ENCODE results near the gene C10orf90.

Gene C10orf90

GRCh38 chr10:126448091-126448490 is 222.4 kb downstream of the C10orf90 start:
- H3K79me2 ChIP-seq (ENCODE audit: insufficient read depth, low read length) = no peaks in the 10 kb centered on the region
- TF ChIP-seq CTCF (conservative IDR thresholded peaks at IDR 0.05; ENCODE audit: low read length) (no peak), EZH2phosphoT487 (IDR thresholded peaks at IDR 0.05; ENCODE audit: borderline replicate concordance) (no peak)

GRCh38 chr10:126439942-126440341 is 230.6 kb downstream of the C10orf90 start:
- Histone ChIP-seq H3K4me1 (ENCODE audit: insufficient read depth, low read length, poor library complexity, severe bottlenecking) (no peaks in the 10 kb centered on the region), H2AFZ (ENCODE audit: low read length) (no peak overlapping the region), H4K20me1 (ENCODE audit: insufficient read depth, low read length, poor library complexity, severe bottlenecking) (no peaks in the 10 kb centered on the region), H3K4me3 (ENCODE audit: low read length, poor library complexity, severe bottlenecking) (no peak overlapping the region), H3K36me3 (ENCODE audit: insufficient read depth, low read length) (no peaks in the 10 kb centered on the region), H3K9me2 (replicated peaks; ENCODE audit: low read depth, low read length) (no peaks in the 10 kb centered on the region), H3F3A (ENCODE audit: low read depth) (no peaks in the 10 kb centered on the region), H3K9me3 (ENCODE audit: insufficient read depth, low read depth, low read length) (no peaks in the 10 kb centered on the region), H3K4me2 (ENCODE audit: low read depth, low read length, poor library complexity, severe bottlenecking) (no peak overlapping the region), H3K27me3 (ENCODE audit: insufficient read depth, low read length, poor library complexity, severe bottlenecking) (no peaks in the 10 kb centered on the region), H3K79me2 (ENCODE audit: insufficient read depth, low read length) (no peaks in the 10 kb centered on the region), H3K9ac (ENCODE audit: low read depth, low read length, poor library complexity, severe bottlenecking) (no peak overlapping the region)
- TF ChIP-seq EZH2phosphoT487 (IDR thresholded peaks at IDR 0.05; ENCODE audit: borderline replicate concordance) (no peak), CTCF (conservative IDR thresholded peaks at IDR 0.05; ENCODE audit: low read length) (no peak)

More at GRCh38 chr10:126448091-126448490, 222.4 kb downstream of the C10orf90 start:
- no peak overlapping the region for H3K4me3 ChIP-seq (ENCODE audit: low read length, poor library complexity, severe bottlenecking)
- no peaks in the 10 kb centered on the region for H3K36me3 ChIP-seq (ENCODE audit: insufficient read depth, low read length)
- no peaks in the 10 kb centered on the region for H3K9me2 ChIP-seq (replicated peaks; ENCODE audit: low read depth, low read length)
- no peaks in the 10 kb centered on the region for H3F3A ChIP-seq (ENCODE audit: low read depth)
- H4K20me1 ChIP-seq (ENCODE audit: insufficient read depth, low read length, poor library complexity, severe bottlenecking) = no peaks in the 10 kb centered on the region
- no peak overlapping the region for H3K4me2 ChIP-seq (ENCODE audit: low read depth, low read length, poor library complexity, severe bottlenecking)
- no peaks in the 10 kb centered on the region for H3K27me3 ChIP-seq (ENCODE audit: insufficient read depth, low read length, poor library complexity, severe bottlenecking)
- H3K4me1 ChIP-seq (ENCODE audit: insufficient read depth, low read length, poor library complexity, severe bottlenecking) = no peaks in the 10 kb centered on the region
- H3K9me3 ChIP-seq (ENCODE audit: insufficient read depth, low read depth, low read length) = no peaks in the 10 kb centered on the region; the same call in 1 of the 2 replicates
- no peak overlapping the region for H2AFZ ChIP-seq (ENCODE audit: low read length)
- no peak overlapping the region for H3K9ac ChIP-seq (ENCODE audit: low read depth, low read length, poor library complexity, severe bottlenecking)

GRCh38 chr10:126438407-126438783 is 232.1 kb downstream of the C10orf90 start:
- no peak for TF ChIP-seq CTCF (conservative IDR thresholded peaks at IDR 0.05; ENCODE audit: low read length)
- no peak for TF ChIP-seq EZH2phosphoT487 (IDR thresholded peaks at IDR 0.05; ENCODE audit: borderline replicate concordance)
- no peaks in the 10 kb centered on the region for H3K27me3 ChIP-seq (ENCODE audit: insufficient read depth, low read length, poor library complexity, severe bottlenecking)
- no peaks in the 10 kb centered on the region for H3K9me3 ChIP-seq (ENCODE audit: insufficient read depth, low read depth, low read length)
- no peaks in the 10 kb centered on the region for H4K20me1 ChIP-seq (ENCODE audit: insufficient read depth, low read length, poor library complexity, severe bottlenecking)
- no peak overlapping the region for H2AFZ ChIP-seq (ENCODE audit: low read length)
- H3K4me2 ChIP-seq (ENCODE audit: low read depth, low read length, poor library complexity, severe bottlenecking) = no peak overlapping the region
- no peaks in the 10 kb centered on the region for H3K9me2 ChIP-seq (replicated peaks; ENCODE audit: low read depth, low read length)
- H3F3A ChIP-seq (ENCODE audit: low read depth) = no peaks in the 10 kb centered on the region
- H3K9ac ChIP-seq (ENCODE audit: low read depth, low read length, poor library complexity, severe bottlenecking) = no peak overlapping the region
- H3K4me1 ChIP-seq (ENCODE audit: insufficient read depth, low read length, poor library complexity, severe bottlenecking) = no peaks in the 10 kb centered on the region
- H3K79me2 ChIP-seq (ENCODE audit: insufficient read depth, low read length) = no peaks in the 10 kb centered on the region
- no peaks in the 10 kb centered on the region for H3K36me3 ChIP-seq (ENCODE audit: insufficient read depth, low read length)
- no peak overlapping the region for H3K4me3 ChIP-seq (ENCODE audit: low read length, poor library complexity, severe bottlenecking)
